Stomach (tissue), 4 donors: ENCODE measurements around the gene CELF4.

ENCODE experiments used
- EP300 ChIP-seq: sonication (generic); formaldehyde crosslinking; IDR thresholded peaks from one replicate; pipeline ENCODE4 v1.6.1; 2017; ENCODE audit warnings: antibody characterized with exemption
- POLR2A ChIP-seq, 4 donors: fragments of 450-650 bp; IDR thresholded peaks; one replicate each; pipeline ENCODE4 v1.6.1; 2016; ENCODE audit warnings: antibody characterized with exemption in 4 of 4, control low read depth in 2 of 4, mild to moderate bottlenecking in 1 of 4, moderate library complexity in 1 of 4
- POLR2AphosphoS5 ChIP-seq, 3 donors: sonication (generic); formaldehyde crosslinking; IDR thresholded peaks; one replicate each; pipeline ENCODE4 v1.6.1; 2016; ENCODE audit warnings: antibody characterized with exemption in 3 of 3
- TF ChIP-seq, protein P1 (sequence below), 7 experiments: fragments of 450-650 bp in 4 of 7; fragments of 200-600 bp in 3 of 7; sonication (generic) in 3 of 7; IDR thresholded peaks; one replicate each; pipeline ENCODE4 v1.5.1; 2016 to 2019; ENCODE audit warnings: antibody characterized with exemption in 7 of 7, control low read depth in 2 of 7, mild to moderate bottlenecking in 1 of 7

DNA sequence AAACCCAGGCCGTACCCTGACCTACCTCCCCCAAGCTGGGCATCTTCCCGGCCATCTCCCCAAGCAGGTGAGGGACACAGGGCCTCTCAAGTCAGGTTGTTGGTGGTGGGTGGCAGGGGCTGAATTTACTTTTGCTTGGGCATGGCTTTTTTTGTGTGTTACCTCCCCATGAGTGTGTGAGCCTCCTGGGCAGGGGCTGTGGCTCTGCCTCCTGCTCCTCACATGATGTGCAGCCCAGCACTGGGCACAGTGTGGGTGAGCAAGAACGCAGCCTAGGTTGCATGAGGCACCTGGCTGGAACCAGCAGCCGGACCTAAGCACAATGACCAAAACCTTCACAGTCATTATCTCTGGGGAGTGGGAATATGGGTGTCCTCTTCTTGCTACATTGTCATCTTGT lies 22.3 kb downstream of the CELF4 start:
- TF ChIP-seq, protein P1, sequence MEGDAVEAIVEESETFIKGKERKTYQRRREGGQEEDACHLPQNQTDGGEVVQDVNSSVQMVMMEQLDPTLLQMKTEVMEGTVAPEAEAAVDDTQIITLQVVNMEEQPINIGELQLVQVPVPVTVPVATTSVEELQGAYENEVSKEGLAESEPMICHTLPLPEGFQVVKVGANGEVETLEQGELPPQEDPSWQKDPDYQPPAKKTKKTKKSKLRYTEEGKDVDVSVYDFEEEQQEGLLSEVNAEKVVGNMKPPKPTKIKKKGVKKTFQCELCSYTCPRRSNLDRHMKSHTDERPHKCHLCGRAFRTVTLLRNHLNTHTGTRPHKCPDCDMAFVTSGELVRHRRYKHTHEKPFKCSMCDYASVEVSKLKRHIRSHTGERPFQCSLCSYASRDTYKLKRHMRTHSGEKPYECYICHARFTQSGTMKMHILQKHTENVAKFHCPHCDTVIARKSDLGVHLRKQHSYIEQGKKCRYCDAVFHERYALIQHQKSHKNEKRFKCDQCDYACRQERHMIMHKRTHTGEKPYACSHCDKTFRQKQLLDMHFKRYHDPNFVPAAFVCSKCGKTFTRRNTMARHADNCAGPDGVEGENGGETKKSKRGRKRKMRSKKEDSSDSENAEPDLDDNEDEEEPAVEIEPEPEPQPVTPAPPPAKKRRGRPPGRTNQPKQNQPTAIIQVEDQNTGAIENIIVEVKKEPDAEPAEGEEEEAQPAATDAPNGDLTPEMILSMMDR (IDR thresholded peaks at IDR 0.05) = no peak
- TF ChIP-seq POLR2AphosphoS5 (IDR thresholded peaks at IDR 0.05) (no peak), POLR2A (IDR thresholded peaks at IDR 0.05) (no peak), EP300 (no peak)
